Astrocyte (in vitro differentiated cells and primary cell): ENCODE measurements around the gene OR10G6.

ENCODE experiments used
- EZH2 ChIP-seq: IDR thresholded peaks from 2 replicates; pipeline ENCODE4 v1.6.1; 2012; ENCODE audit warnings: mild to moderate bottlenecking, low read length, inconsistent platforms; ENCODE audit not compliant: insufficient read depth
- TF ChIP-seq, protein P1 (sequence below): IDR thresholded peaks from 2 replicates; pipeline ENCODE4 v1.5.1; 2011; ENCODE audit warnings: low read depth, mild to moderate bottlenecking, inconsistent platforms, low read length, moderate library complexity; ENCODE audit not compliant: insufficient read depth

DNA sequence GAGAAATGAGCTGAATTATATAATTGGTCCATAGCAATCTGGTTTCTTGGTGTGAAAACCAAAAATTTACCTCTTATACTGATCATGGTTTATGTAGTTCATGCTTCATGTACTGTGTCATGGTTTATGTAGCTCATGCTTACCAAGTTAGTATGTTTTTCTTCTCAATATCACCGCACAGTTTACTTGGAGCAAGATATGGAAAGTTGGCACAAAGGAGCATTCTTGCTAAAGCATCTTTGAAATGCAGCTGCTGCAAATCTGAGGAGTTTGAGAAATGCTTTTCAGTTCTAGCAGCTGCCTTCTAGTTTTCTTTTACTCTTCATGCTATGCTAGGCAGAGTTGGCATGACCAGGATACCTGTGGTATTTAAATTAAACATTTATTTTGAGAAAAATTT lies 41.7 kb upstream of the OR10G6 start:
- TF ChIP-seq, protein P1, sequence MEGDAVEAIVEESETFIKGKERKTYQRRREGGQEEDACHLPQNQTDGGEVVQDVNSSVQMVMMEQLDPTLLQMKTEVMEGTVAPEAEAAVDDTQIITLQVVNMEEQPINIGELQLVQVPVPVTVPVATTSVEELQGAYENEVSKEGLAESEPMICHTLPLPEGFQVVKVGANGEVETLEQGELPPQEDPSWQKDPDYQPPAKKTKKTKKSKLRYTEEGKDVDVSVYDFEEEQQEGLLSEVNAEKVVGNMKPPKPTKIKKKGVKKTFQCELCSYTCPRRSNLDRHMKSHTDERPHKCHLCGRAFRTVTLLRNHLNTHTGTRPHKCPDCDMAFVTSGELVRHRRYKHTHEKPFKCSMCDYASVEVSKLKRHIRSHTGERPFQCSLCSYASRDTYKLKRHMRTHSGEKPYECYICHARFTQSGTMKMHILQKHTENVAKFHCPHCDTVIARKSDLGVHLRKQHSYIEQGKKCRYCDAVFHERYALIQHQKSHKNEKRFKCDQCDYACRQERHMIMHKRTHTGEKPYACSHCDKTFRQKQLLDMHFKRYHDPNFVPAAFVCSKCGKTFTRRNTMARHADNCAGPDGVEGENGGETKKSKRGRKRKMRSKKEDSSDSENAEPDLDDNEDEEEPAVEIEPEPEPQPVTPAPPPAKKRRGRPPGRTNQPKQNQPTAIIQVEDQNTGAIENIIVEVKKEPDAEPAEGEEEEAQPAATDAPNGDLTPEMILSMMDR, result no peak
- no peak for TF ChIP-seq EZH2
